Psoas muscle (tissue), 8 donors: Measurements from ENCODE around the gene RNF207. TPM values are rescaled to one million over a fixed set of nuclear protein-coding genes. Genes with fewer than 3 reads are reported as not detected.

ENCODE experiments used
- ATAC-seq, 4 donors: fragments of 200-7000 bp; cut with Tn5 transposase; one replicate each; pipeline ENCODE4 v1.9.1; 2020; ENCODE audit warnings: moderate library complexity in 3 of 4, mild to moderate bottlenecking in 2 of 4
- DNase-seq, 2 donors: peaks; one replicate each; pipeline ENCODE4 v3.0.0-alpha.2; 2020
- H3K27ac ChIP-seq: fragments of 200-600 bp; one replicate; pipeline ENCODE4 v1.8.0; 2022
- H3K27me3 ChIP-seq, 3 donors: fragments of 200-600 bp in 1 of 3; one replicate each; pipeline versions ENCODE4 v1.6.1 to v1.8.0; 2013 to 2022; ENCODE audit warnings: low read length in 2 of 3, mild to moderate bottlenecking in 2 of 3, moderate library complexity in 1 of 3; ENCODE audit not compliant: insufficient read depth in 3 of 3
- H3K36me3 ChIP-seq, 2 donors: fragments of 200-600 bp in 1 of 2; one replicate each; pipeline versions ENCODE4 v1.6.1 to v1.8.0; 2013 to 2022; ENCODE audit warnings: low read depth in 1 of 2, mild to moderate bottlenecking in 1 of 2, moderate library complexity in 1 of 2; ENCODE audit not compliant: insufficient read depth in 1 of 2
- H3K4me1 ChIP-seq: fragments of 200-600 bp; one replicate; pipeline ENCODE4 v1.8.0; 2022
- H3K4me3 ChIP-seq: fragments of 200-600 bp; one replicate; pipeline ENCODE4 v1.8.0; 2022; ENCODE audit warnings: mild to moderate bottlenecking
- H3K9me3 ChIP-seq: fragments of 200-600 bp; one replicate; pipeline ENCODE4 v1.8.0; 2022
- CTCF ChIP-seq: fragments of 200-600 bp; IDR thresholded peaks from one replicate; pipeline ENCODE4 v1.8.0; 2022; ENCODE audit warnings: antibody characterized with exemption
- WGBS, 3 donors: extraction: QIAGEN DNeasy Blood & Tissue Kit; methylation state at CpG; one replicate each; pipeline versions ENCODE4 v1.1.6 to v1.1.7; 2013; 5-methylcytosine and 5-hydroxymethylcytosine counted together
- intact Hi-C, 2 donors: fragments of 100-400 bp; cut with DNase I; formaldehyde crosslinking; loops; one replicate each; pipeline versions ENCODE4 v1.11.0 to v1.14.2; 2022
- polyA plus RNA-seq, 3 donors: library from polyadenylated mRNA; stranded (reverse); fragments of 200-250 nt; gene quantifications; one replicate each; pipeline ENCODE4 v1.2.3, GENCODE V29; 2013
- total RNA-seq, 4 donors: library from RNA; stranded (reverse); fragmentation: NEBNext Ultra II Directional in 2 of 4; extraction: Animal tissue kit (Norgen Biotek cat#: 25700) in 2 of 4; gene quantifications; one replicate each; pipeline versions ENCODE4 v1.2.1 to v1.2.4, GENCODE V29; 2021 to 2023
- donor health status: healthy with polysubstance abuse.
- donor health status: DM: no; HTN: no; CAD: no; lungs with moderate emphysema.
- donor health status: Bipolar disorder and iron deficiency.
- donor health status: healthy.
- donor health status: DM: yes; HTN: yes; CAD: no.
- donor health status: DM: no; HTN: no; CAD: no.
- donor health status: DM: no; HTN: no; CAD: no.
- donor health status: DM: yes; HTN: yes; CAD: no.

The RNF207 gene
- total and polyA plus RNA-seq, 7 donors, result 2.5 to 13.6 (median 4.0) TPM

GRCh38 chr1:6237093-6237492 is 31.2 kb downstream of the RNF207 start:
- peaks cover 0 to 14% of the 10 kb centered on the region in 2 donors for H3K36me3 ChIP-seq
- intact Hi-C loops, result no loop called here
- no peak for ATAC-seq

GRCh38 chr1:6239213-6239752 is 33.4 kb downstream of the RNF207 start:
- no peak for TF ChIP-seq CTCF
- peaks cover 14% of the 10 kb centered on the region for H3K4me1 ChIP-seq
- ATAC-seq, result no peak
- 59 to 62% (median 61%) methylated on average over 7 of the region's 7 CpGs for WGBS, 3 donors
- no peak overlapping the region for H3K4me3 ChIP-seq
- H3K9me3 ChIP-seq, result no peaks in the 10 kb centered on the region
- H3K36me3 ChIP-seq, result no peaks in the 10 kb centered on the region
- no peak for DNase-seq
- no peak overlapping the region for H3K27ac ChIP-seq
- intact Hi-C loops, result no loop called here
- peaks cover 0 to 50% (median 14%) of the 10 kb centered on the region in 3 donors for H3K27me3 ChIP-seq

More at GRCh38 chr1:6237093-6237492, 31.2 kb downstream of the RNF207 start:
- TF ChIP-seq CTCF, result no peak
- H3K9me3 ChIP-seq, result no peaks in the 10 kb centered on the region
- H3K4me1 ChIP-seq, result peaks cover 20% of the 10 kb centered on the region
- WGBS, 3 donors, result 95 to 98% (median 96%) methylated on average over 4 of the region's 4 CpGs
- no peak overlapping the region for H3K4me3 ChIP-seq
- no peak overlapping the region for H3K27ac ChIP-seq
- no peak for DNase-seq
- H3K27me3 ChIP-seq, result peaks cover 0 to 28% (median 6%) of the 10 kb centered on the region in 3 donors

GRCh38 chr1:6239950-6240768 is 34.2 kb downstream of the RNF207 start:
- Histone ChIP-seq H3K4me1 (peaks cover 6% of the 10 kb centered on the region), H3K36me3 (no peaks in the 10 kb centered on the region), H3K9me3 (no peaks in the 10 kb centered on the region), H3K4me3 (no peak overlapping the region), H3K27me3 (peaks cover 0 to 51% (median 15%) of the 10 kb centered on the region in 3 donors), H3K27ac (no peak overlapping the region)
- 73 to 83% (median 81%) methylated on average over 17 of the region's 17 CpGs for WGBS, 3 donors
- DNase-seq (peak in 1 of 2 donors; percentile 23), ATAC-seq (no peak)
- no peak for TF ChIP-seq CTCF
- intact Hi-C loops, result loop anchor here (5.0 kb wide), 2 partner anchors 33 to 188 kb away; partner anchors contain the start of gene RNF207 (in 1 of the 2)

GRCh38 chr1:6241107-6241886 is 35.4 kb downstream of the RNF207 start:
- no peak for TF ChIP-seq CTCF
- Histone ChIP-seq H3K27ac (no peak overlapping the region), H3K4me3 (peak overlapping the region; percentile 15), H3K27me3 (peaks cover 0 to 62% (median 23%) of the 10 kb centered on the region in 3 donors), H3K36me3 (no peaks in the 10 kb centered on the region), H3K9me3 (no peaks in the 10 kb centered on the region), H3K4me1 (peaks cover 5% of the 10 kb centered on the region)
- intact Hi-C loops, result loop anchor here (5.0 kb wide), 2 partner anchors 34 to 189 kb away; partner anchors contain the start of gene RNF207 (in 1 of the 2)
- DNase-seq (peak in 1 of 2 donors; percentile 35), ATAC-seq (no peak)
- WGBS, 3 donors, result 24 to 25% (median 25%) methylated on average over 32 to 33 of the region's 33 CpGs
